Lung (tissue), 12 donors: ENCODE data around the gene CA10. TPM values are rescaled to one million over a fixed set of nuclear protein-coding genes. Genes with fewer than 3 reads are reported as not detected.

Source experiments
- ATAC-seq: fragments of 200-7000 bp; cut with Tn5 transposase; one replicate; pipeline ENCODE4 v1.9.1; 2020; ENCODE audit warnings: moderate number of reproducible peaks; ENCODE audit not compliant: insufficient read depth, low FRiP score
- DNase-seq, 3 donors: peaks; one replicate each; pipeline ENCODE4 v3.0.0-alpha.2; 2013 to 2017
- H3K27ac ChIP-seq, 2 donors: one replicate each; pipeline ENCODE4 v1.5.1; 2013; ENCODE audit warnings: mild to moderate bottlenecking in 2 of 2, moderate library complexity in 2 of 2, control low read depth in 1 of 2, inconsistent platforms in 1 of 2, low read depth in 1 of 2, low read length in 1 of 2
- H3K27me3 ChIP-seq, 3 donors: one replicate each; pipeline ENCODE4 v1.5.1; 2013; ENCODE audit warnings: low read length in 2 of 3; ENCODE audit not compliant: control insufficient read depth in 3 of 3, insufficient read depth in 3 of 3
- H3K36me3 ChIP-seq, 4 donors: one replicate each; pipeline ENCODE4 v1.5.1; 2013; ENCODE audit warnings: low read length in 4 of 4, mild to moderate bottlenecking in 1 of 4, moderate library complexity in 1 of 4; ENCODE audit not compliant: control insufficient read depth in 4 of 4, insufficient read depth in 4 of 4
- H3K4me1 ChIP-seq, 5 donors: one replicate each; pipeline ENCODE4 v1.5.1; 2013; ENCODE audit warnings: low read length in 5 of 5, mild to moderate bottlenecking in 2 of 5, moderate library complexity in 1 of 5; ENCODE audit not compliant: control insufficient read depth in 5 of 5, insufficient read depth in 5 of 5
- H3K4me3 ChIP-seq: one replicate; pipeline ENCODE4 v1.5.1; 2013; ENCODE audit warnings: mild to moderate bottlenecking, control low read depth, moderate library complexity
- H3K9ac ChIP-seq, 2 donors: one replicate each; pipeline ENCODE4 v1.5.1; 2013; ENCODE audit warnings: low read length in 2 of 2, control low read depth in 1 of 2; ENCODE audit not compliant: insufficient read depth in 1 of 2
- H3K9me3 ChIP-seq, 4 donors: one replicate each; pipeline ENCODE4 v1.5.1; 2013; ENCODE audit warnings: low read length in 3 of 4, mild to moderate bottlenecking in 1 of 4, moderate library complexity in 1 of 4; ENCODE audit not compliant: control insufficient read depth in 4 of 4, insufficient read depth in 3 of 4
- CTCF ChIP-seq: IDR thresholded peaks from 2 replicates; pipeline ENCODE4 v1.5.1; 2012; ENCODE audit warnings: mild to moderate bottlenecking; ENCODE audit errors: control extremely low read depth, extremely low read depth
- WGBS, 2 donors: extraction: QIAGEN DNeasy Blood & Tissue Kit; methylation state at CpG; one replicate each; pipeline ENCODE4 v1.1.7; 2013; 5-methylcytosine and 5-hydroxymethylcytosine counted together
- polyA plus RNA-seq, 2 donors: library from polyadenylated mRNA; stranded (reverse); fragments of 200-250 nt; gene quantifications; one replicate each; pipeline ENCODE4 v1.2.1, GENCODE V29; 2013
- total RNA-seq, 2 donors: library from RNA; depleted of rRNA in 1 of 2; stranded (reverse); fragments of >200 nt in 1 of 2; gene quantifications; one replicate each; pipeline ENCODE4 v1.2.1, GENCODE V29; 2014 to 2021
- donor health status: control.
- donor health status: control.
- donor health status: Bipolar disorder and iron deficiency.
- donor health status: healthy.
- donor health status: DM: yes; HTN: yes; CAD: no.

Gene CA10
- total and polyA plus RNA-seq, 4 donors = 0.04 to 0.17 TPM; not detected in 2

DNA sequence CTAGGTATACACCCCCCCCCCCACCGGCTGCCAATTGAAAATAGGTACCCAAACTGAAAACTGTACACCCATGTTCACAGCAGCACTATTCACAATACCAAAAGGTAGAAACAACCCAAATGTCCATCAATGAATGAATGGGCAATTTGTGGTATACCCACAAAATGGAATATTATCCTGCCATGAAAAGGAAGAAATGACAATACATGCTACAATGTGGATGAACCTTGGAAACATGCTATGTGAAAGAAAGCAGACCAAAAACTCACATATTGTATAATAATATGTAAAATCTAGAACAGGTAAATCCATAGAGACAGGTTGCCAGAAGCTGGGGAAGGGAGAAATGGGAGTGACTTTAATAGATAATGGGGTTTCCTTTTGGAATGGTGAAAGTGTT, 480.6 kb downstream of the CA10 start:
- no peak overlapping the region for H3K9ac ChIP-seq
- H3K36me3 ChIP-seq = no peaks in the 10 kb centered on the region
- H3K27me3 ChIP-seq = peaks cover 0 to 3% (median 0%) of the 10 kb centered on the region in 3 donors
- H3K9me3 ChIP-seq = no peaks in the 10 kb centered on the region
- DNase-seq = no peak
- H3K4me1 ChIP-seq = no peaks in the 10 kb centered on the region
- ATAC-seq = no peak
- 94 to 95% methylated on average over 1 of the region's 1 CpG for WGBS, 2 donors
- H3K27ac ChIP-seq = no peak overlapping the region
- no peak for TF ChIP-seq CTCF
- H3K4me3 ChIP-seq = no peak overlapping the region

DNA sequence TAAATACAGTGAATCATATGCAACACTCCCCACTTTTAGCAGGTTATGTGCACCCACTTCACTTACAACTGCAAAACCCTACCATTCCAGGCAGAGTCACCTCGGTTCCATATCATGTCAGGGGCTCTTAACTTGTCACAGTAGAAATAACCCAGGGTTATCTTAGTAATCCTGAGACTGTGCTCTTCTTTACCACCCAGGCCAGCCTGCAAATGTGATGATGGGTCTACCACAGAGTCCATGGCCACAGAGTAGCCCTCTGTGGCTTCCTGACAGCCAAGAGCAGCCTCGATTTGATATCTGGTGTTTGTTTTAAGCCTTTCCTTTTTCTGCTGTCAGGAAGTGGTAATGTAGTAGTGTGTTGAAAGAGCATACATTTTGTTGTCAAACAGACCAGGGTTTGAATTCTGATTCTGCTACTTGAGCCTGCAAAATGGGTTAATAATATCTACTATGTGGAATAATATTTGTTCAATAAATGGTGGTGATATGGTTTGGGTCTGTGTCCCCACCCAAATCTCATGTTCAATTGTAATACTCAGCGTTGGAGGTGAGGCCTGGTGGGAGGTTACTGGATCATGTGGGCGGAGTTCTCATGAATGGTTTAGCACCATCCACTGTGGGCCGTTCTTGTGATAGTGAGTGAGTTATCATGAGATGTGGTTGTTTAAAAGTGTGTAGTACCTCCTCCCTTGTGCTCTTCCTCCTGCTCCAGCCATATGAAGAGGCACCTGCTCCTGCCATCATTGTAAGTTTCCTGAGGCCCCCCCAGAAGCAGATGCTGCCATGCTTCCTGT, 481.6 kb downstream of the CA10 start:
- Histone ChIP-seq H3K27ac (no peak overlapping the region), H3K4me1 (no peaks in the 10 kb centered on the region), H3K27me3 (peaks cover 0 to 3% (median 0%) of the 10 kb centered on the region in 3 donors), H3K36me3 (no peaks in the 10 kb centered on the region), H3K9ac (no peak overlapping the region), H3K4me3 (no peak overlapping the region), H3K9me3 (no peaks in the 10 kb centered on the region)
- 72 to 74% methylated on average over 5 of the region's 5 CpGs for WGBS, 2 donors
- DNase-seq = no peak
- no peak for TF ChIP-seq CTCF
- ATAC-seq = no peak

DNA sequence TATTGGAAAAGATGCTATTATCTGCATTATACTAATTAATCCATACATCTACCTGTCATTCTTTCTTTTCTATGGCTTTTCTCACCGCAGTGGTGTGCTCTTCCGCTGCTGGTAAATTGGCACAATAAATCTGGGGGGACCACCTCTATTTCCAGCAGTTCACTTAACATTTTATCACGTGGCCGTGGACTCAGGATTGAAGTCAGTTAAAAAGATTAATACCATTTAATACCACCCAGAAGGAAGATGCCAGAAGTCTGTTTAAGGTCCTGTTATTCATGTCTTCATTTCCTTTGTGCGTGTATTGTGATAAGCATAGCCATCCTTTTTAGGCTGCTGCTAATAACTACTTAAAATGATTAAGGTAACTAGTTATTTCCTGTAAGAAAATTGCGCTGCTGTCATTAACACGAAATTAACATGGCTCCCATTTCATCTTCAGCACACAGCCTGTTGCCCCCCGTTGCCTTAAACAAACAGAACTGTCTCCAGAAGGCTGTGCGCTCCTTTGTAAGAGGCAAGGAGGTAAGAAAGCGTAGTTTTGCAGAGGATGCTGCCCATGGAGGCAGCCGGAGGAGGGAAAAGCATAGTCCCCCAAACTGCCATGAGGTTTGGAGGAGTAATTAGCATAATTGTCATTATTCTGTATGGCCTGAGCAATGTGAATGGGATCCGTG, 483.8 kb downstream of the CA10 start:
- Histone ChIP-seq H3K4me3 (no peak overlapping the region), H3K9me3 (no peaks in the 10 kb centered on the region), H3K4me1 (no peaks in the 10 kb centered on the region), H3K36me3 (no peaks in the 10 kb centered on the region), H3K27ac (no peak overlapping the region), H3K27me3 (peaks cover 0 to 3% (median 0%) of the 10 kb centered on the region in 3 donors), H3K9ac (no peak overlapping the region)
- 70 to 74% methylated on average over 12 of the region's 12 CpGs for WGBS, 2 donors
- DNase-seq = no peak
- ATAC-seq = no peak
- no peak for TF ChIP-seq CTCF
